HEK293 (cell line): ENCODE measurements around the gene SEMA4F.

Source experiments
- CTCF ChIP-seq: fragments of 450-650 bp; formaldehyde crosslinking; IDR thresholded peaks from 2 replicates; pipeline ENCODE4 v1.5.1; 2016; ENCODE audit warnings: missing biosample characterization, missing genetic modification characterization
- MEIS1 ChIP-seq: sonication (generic); formaldehyde crosslinking; IDR thresholded peaks from 2 replicates; pipeline ENCODE4 v1.8.1; 2022; ENCODE audit warnings: missing genetic modification reagents, mild to moderate bottlenecking, borderline replicate concordance
- ZNF24 ChIP-seq: fragments of 450-650 bp; formaldehyde crosslinking; IDR thresholded peaks from 2 replicates; pipeline ENCODE4 v1.5.1; 2016; ENCODE audit warnings: missing biosample characterization, missing genetic modification characterization
- ZNF561 ChIP-seq: fragments of 450-650 bp; IDR thresholded peaks from 2 replicates; pipeline ENCODE4 v1.5.1; 2018; ENCODE audit warnings: missing biosample characterization, missing genetic modification characterization, borderline replicate concordance
- ZNF785 ChIP-seq: fragments of 450-650 bp; formaldehyde crosslinking; IDR thresholded peaks from 2 replicates; pipeline ENCODE4 v1.5.1; 2016; ENCODE audit warnings: missing biosample characterization, missing genetic modification characterization
- TF ChIP-seq, protein P1 (sequence below): fragments of 450-650 bp; formaldehyde crosslinking; IDR thresholded peaks from 2 replicates; pipeline ENCODE4 v1.5.1; 2016; ENCODE audit warnings: missing biosample characterization, missing genetic modification characterization

DNA sequence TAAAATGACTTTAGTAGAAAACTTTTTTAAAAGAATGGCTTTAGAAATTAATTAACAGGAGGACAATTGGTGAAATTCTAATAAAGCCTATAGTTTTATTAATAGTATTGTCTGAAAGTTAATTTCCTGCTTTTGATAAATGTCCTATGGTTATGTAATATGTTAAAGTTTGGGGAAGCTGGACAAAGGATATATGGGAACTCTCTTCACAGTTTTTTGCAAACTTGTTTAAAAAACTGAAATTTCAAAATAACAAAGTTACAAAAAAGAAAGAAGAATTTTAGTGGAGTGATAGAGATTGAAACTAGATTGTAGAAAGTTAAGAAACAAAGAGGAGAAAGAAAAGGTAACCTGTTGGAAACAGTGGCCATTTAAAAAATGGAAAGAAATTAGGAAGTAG is 67.3 kb downstream of the SEMA4F start:
- TF ChIP-seq CTCF (tag by site-specific recombination) (no peak), MEIS1 (CRISPR knock-in tag) (no peak), ZNF561 (tag by site-specific recombination) (no peak), ZNF785 (no peak), ZNF24 (tag by site-specific recombination) (no peak)
- TF ChIP-seq, protein P1, sequence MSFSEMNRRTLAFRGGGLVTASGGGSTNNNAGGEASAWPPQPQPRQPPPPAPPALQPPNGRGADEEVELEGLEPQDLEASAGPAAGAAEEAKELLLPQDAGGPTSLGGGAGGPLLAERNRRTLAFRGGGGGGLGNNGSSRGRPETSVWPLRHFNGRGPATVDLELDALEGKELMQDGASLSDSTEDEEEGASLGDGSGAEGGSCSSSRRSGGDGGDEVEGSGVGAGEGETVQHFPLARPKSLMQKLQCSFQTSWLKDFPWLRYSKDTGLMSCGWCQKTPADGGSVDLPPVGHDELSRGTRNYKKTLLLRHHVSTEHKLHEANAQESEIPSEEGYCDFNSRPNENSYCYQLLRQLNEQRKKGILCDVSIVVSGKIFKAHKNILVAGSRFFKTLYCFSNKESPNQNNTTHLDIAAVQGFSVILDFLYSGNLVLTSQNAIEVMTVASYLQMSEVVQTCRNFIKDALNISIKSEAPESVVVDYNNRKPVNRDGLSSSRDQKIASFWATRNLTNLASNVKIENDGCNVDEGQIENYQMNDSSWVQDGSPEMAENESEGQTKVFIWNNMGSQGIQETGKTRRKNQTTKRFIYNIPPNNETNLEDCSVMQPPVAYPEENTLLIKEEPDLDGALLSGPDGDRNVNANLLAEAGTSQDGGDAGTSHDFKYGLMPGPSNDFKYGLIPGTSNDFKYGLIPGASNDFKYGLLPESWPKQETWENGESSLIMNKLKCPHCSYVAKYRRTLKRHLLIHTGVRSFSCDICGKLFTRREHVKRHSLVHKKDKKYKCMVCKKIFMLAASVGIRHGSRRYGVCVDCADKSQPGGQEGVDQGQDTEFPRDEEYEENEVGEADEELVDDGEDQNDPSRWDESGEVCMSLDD: no peak
